HG03457 (cell line): ENCODE results near the gene SV2C.

ENCODE experiments used
- ATAC-seq: cut with Tn5 transposase; IDR thresholded peaks from one replicate; pipeline ENCODE4 v1.9.1; 2021; ENCODE audit warnings: moderate number of reproducible peaks; ENCODE audit not compliant: unreplicated experiment

Gene SV2C

GRCh38 chr5:76249621-76250020, 166.4 kb downstream of the SV2C start:
- ATAC-seq, result no peak

GRCh38 chr5:76250463-76250862, 167.3 kb downstream of the SV2C start:
- no peak for ATAC-seq

- no peak for ATAC-seq
Observed at GRCh38 chr5:76251656-76252055, 168.5 kb downstream of the SV2C start.

- no peak for ATAC-seq
Observed at GRCh38 chr5:76252437-76252836, 169.3 kb downstream of the SV2C start.

GRCh38 chr5:76256116-76256889, 173.1 kb downstream of the SV2C start:
- ATAC-seq, result no peak

GRCh38 chr5:76257225-76257833, 174.1 kb downstream of the SV2C start:
- no peak for ATAC-seq

- no peak for ATAC-seq
Observed at GRCh38 chr5:76257897-76258296, 174.7 kb downstream of the SV2C start.

- ATAC-seq, result no peak
Observed at GRCh38 chr5:76264681-76265080, 181.5 kb downstream of the SV2C start.

- ATAC-seq, result no peak
Observed at GRCh38 chr5:76269259-76269931, 186.2 kb downstream of the SV2C start.

- no peak for ATAC-seq
Observed at GRCh38 chr5:76269932-76270610, 186.9 kb downstream of the SV2C start.

GRCh38 chr5:76271836-76272235, 188.7 kb downstream of the SV2C start:
- ATAC-seq, result no peak

GRCh38 chr5:76273206-76273885, 190.2 kb downstream of the SV2C start:
- ATAC-seq, result no peak

- ATAC-seq, result no peak
Observed at GRCh38 chr5:76274571-76274970, 191.4 kb downstream of the SV2C start.

GRCh38 chr5:76277736-76278135, 194.6 kb downstream of the SV2C start:
- ATAC-seq, result no peak

- no peak for ATAC-seq
Observed at GRCh38 chr5:76278261-76278789, 195.1 kb downstream of the SV2C start.

- ATAC-seq, result no peak
Observed at GRCh38 chr5:76280494-76280893, 197.3 kb downstream of the SV2C start.

- no peak for ATAC-seq
Observed at GRCh38 chr5:76283670-76284069, 200.5 kb downstream of the SV2C start.

- ATAC-seq, result no peak
Observed at GRCh38 chr5:76289692-76290091, 206.5 kb downstream of the SV2C start.

GRCh38 chr5:76290321-76290757, 207.2 kb downstream of the SV2C start:
- ATAC-seq, result no peak

GRCh38 chr5:76291305-76292077, 208.3 kb downstream of the SV2C start:
- ATAC-seq, result no peak
